Psoas muscle (tissue), 8 donors: ENCODE data around the gene CEP350. TPM values are rescaled to one million over a fixed set of nuclear protein-coding genes. Genes with fewer than 3 reads are reported as not detected.

Source experiments
- ATAC-seq, 4 donors: fragments of 200-7000 bp; cut with Tn5 transposase; one replicate each; pipeline ENCODE4 v1.9.1; 2020; ENCODE audit warnings: moderate library complexity in 3 of 4, mild to moderate bottlenecking in 2 of 4
- DNase-seq, 2 donors: peaks; one replicate each; pipeline ENCODE4 v3.0.0-alpha.2; 2020
- H3K27ac ChIP-seq: fragments of 200-600 bp; one replicate; pipeline ENCODE4 v1.8.0; 2022
- H3K27me3 ChIP-seq, 3 donors: fragments of 200-600 bp in 1 of 3; one replicate each; pipeline versions ENCODE4 v1.6.1 to v1.8.0; 2013 to 2022; ENCODE audit warnings: low read length in 2 of 3, mild to moderate bottlenecking in 2 of 3, moderate library complexity in 1 of 3; ENCODE audit not compliant: insufficient read depth in 3 of 3
- H3K36me3 ChIP-seq, 2 donors: fragments of 200-600 bp in 1 of 2; one replicate each; pipeline versions ENCODE4 v1.6.1 to v1.8.0; 2013 to 2022; ENCODE audit warnings: low read depth in 1 of 2, mild to moderate bottlenecking in 1 of 2, moderate library complexity in 1 of 2; ENCODE audit not compliant: insufficient read depth in 1 of 2
- H3K4me1 ChIP-seq: fragments of 200-600 bp; one replicate; pipeline ENCODE4 v1.8.0; 2022
- H3K4me3 ChIP-seq: fragments of 200-600 bp; one replicate; pipeline ENCODE4 v1.8.0; 2022; ENCODE audit warnings: mild to moderate bottlenecking
- H3K9me3 ChIP-seq: fragments of 200-600 bp; one replicate; pipeline ENCODE4 v1.8.0; 2022
- WGBS, 3 donors: extraction: QIAGEN DNeasy Blood & Tissue Kit; methylation state at CpG; one replicate each; pipeline versions ENCODE4 v1.1.6 to v1.1.7; 2013; 5-methylcytosine and 5-hydroxymethylcytosine counted together
- intact Hi-C, 2 donors: fragments of 100-400 bp; cut with DNase I; formaldehyde crosslinking; loops; one replicate each; pipeline versions ENCODE4 v1.11.0 to v1.14.2; 2022
- polyA plus RNA-seq, 3 donors: library from polyadenylated mRNA; stranded (reverse); fragments of 200-250 nt; gene quantifications; one replicate each; pipeline ENCODE4 v1.2.3, GENCODE V29; 2013
- total RNA-seq, 4 donors: library from RNA; stranded (reverse); fragmentation: NEBNext Ultra II Directional in 2 of 4; extraction: Animal tissue kit (Norgen Biotek cat#: 25700) in 2 of 4; gene quantifications; one replicate each; pipeline versions ENCODE4 v1.2.1 to v1.2.4, GENCODE V29; 2021 to 2023
- TF ChIP-seq, protein P1 (sequence below): fragments of 200-600 bp; IDR thresholded peaks from one replicate; pipeline ENCODE4 v1.8.0; 2022; ENCODE audit warnings: antibody characterized with exemption
- donor health status: healthy with polysubstance abuse.
- donor health status: DM: no; HTN: no; CAD: no; lungs with moderate emphysema.
- donor health status: Bipolar disorder and iron deficiency.
- donor health status: healthy.
- donor health status: DM: yes; HTN: yes; CAD: no.
- donor health status: DM: no; HTN: no; CAD: no.
- donor health status: DM: no; HTN: no; CAD: no.
- donor health status: DM: yes; HTN: yes; CAD: no.

The CEP350 gene
- total and polyA plus RNA-seq, 7 donors = 5.1 to 65.3 (median 52.8) TPM

DNA sequence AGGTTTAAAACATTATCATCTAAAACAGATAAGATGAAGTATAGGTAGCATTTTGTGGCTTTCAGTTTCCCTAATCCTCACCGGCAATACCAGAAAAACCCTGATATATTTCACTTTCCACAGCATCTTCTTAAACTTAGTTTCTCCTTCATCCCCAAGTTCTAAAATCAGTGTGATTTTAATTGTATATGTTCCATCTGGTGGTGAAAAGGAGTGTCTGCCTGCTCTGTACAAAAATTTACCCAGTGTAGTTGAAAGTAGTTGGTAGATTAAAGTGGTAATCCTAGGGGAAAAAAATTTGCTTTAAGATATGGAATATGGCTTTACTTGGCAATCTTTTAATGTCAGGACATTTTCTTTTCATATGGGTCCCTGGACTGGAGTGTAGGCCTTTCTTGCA lies 74.3 kb downstream of the CEP350 start:
- Histone ChIP-seq H3K4me1 (no peaks in the 10 kb centered on the region), H3K9me3 (no peaks in the 10 kb centered on the region), H3K27me3 (no peaks in the 10 kb centered on the region), H3K4me3 (no peak overlapping the region), H3K27ac (no peak overlapping the region), H3K36me3 (peaks cover 0 to 91% of the 10 kb centered on the region in 2 donors)
- intact Hi-C loops = loop anchor here in 1 of 2 donors (10.0 kb wide), 1 partner anchor 46 kb away; no protein-coding TSS in a partner anchor
- TF ChIP-seq, protein P1, sequence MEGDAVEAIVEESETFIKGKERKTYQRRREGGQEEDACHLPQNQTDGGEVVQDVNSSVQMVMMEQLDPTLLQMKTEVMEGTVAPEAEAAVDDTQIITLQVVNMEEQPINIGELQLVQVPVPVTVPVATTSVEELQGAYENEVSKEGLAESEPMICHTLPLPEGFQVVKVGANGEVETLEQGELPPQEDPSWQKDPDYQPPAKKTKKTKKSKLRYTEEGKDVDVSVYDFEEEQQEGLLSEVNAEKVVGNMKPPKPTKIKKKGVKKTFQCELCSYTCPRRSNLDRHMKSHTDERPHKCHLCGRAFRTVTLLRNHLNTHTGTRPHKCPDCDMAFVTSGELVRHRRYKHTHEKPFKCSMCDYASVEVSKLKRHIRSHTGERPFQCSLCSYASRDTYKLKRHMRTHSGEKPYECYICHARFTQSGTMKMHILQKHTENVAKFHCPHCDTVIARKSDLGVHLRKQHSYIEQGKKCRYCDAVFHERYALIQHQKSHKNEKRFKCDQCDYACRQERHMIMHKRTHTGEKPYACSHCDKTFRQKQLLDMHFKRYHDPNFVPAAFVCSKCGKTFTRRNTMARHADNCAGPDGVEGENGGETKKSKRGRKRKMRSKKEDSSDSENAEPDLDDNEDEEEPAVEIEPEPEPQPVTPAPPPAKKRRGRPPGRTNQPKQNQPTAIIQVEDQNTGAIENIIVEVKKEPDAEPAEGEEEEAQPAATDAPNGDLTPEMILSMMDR = no peak
- WGBS, 3 donors = 97 to 100% (median 97%) methylated on average over 1 of the region's 1 CpG
- DNase-seq (no peak), ATAC-seq (no peak)

DNA sequence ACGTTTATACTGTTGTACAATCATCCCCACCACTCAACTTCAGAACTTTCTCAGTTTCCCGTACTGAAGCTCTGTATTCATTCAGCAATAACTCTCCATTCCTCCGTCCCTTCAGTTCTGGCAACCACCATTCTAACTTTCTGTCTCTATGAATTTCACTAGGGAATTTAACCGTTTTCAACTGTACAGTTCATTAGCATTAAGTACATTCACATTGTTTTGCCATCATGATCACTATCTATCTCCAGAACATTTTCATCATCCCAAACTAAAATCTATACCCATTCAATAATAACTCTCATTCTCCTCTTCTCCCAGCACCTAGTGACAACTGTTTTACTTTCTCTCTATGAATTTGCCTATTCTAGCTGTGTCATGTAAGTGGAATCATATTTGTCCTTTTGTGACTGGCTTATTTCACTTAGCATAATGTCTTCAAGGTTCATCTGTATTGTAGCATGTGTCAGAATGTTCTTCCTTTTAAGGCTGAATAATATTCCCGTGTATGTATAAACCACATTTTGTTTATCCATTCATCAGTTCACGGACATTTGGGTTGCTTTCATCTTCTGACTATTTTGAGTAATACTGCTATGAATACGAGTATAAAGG lies 75.0 kb downstream of the CEP350 start:
- Histone ChIP-seq H3K4me1 (no peaks in the 10 kb centered on the region), H3K27ac (no peak overlapping the region), H3K9me3 (no peaks in the 10 kb centered on the region), H3K4me3 (no peak overlapping the region), H3K36me3 (peaks cover 3 to 91% of the 10 kb centered on the region in 2 donors), H3K27me3 (no peaks in the 10 kb centered on the region)
- TF ChIP-seq, protein P1 = no peak
- no peak for ATAC-seq
- 72 to 77% (median 75%) methylated on average over 7 of the region's 7 CpGs for WGBS, 3 donors
- intact Hi-C loops = loop anchor here (5.0 to 10.0 kb wide), 2 partner anchors 45 to 122 kb away; no protein-coding TSS in a partner anchor
- DNase-seq = no peak

DNA sequence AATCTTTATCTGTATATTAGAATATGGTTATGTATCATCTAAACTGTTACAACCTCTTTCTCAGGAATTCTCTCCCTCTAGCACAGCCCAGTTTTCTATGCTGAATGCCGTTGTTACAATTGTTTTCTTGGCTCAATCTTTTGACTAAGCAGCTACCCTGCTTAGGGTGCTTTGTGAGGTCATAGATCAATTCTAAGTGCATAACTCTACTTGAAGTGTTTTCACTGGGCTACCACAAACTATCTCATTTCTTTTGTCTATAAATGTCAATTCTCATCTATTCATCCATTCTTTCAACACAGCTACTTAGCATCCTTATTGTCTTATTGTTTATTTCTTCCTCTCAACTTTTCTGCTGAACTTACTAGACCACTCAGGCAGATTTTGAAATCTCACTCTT lies 77.1 kb downstream of the CEP350 start:
- TF ChIP-seq, protein P1 = no peak
- H3K4me3 ChIP-seq = no peak overlapping the region

DNA sequence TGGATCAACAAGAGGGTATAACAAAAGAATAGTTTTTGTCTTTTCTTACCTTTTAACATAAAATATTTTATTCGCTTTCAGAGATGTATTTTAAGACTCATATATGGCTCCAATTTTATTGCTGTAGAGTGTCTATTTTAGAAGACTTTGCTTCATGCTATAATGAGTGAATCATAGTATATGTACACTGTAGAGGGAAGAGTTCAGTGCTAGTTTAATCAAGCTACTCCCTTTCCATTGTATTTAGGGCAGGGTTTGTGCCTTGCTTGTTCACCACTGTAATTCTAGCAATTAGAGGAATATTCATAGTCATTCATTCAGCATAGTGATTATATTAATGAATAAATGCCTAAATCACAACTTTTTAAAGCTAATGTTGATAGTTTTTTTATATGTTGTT lies 78.8 kb downstream of the CEP350 start:
- Histone ChIP-seq H3K36me3 (peaks cover 8 to 91% of the 10 kb centered on the region in 2 donors), H3K4me1 (no peaks in the 10 kb centered on the region), H3K27me3 (no peaks in the 10 kb centered on the region), H3K9me3 (no peaks in the 10 kb centered on the region), H3K27ac (no peak overlapping the region), H3K4me3 (no peak overlapping the region)
- WGBS, 3 donors = 0 to 56% (median 46%) methylated on average over 1 of the region's 1 CpG
- DNase-seq = no peak
- no peak for ATAC-seq
- TF ChIP-seq, protein P1 = no peak
- intact Hi-C loops = loop anchor here in 1 of 2 donors (5.0 kb wide), 1 partner anchor 126 kb away; no protein-coding TSS in a partner anchor

More for the DNA sequence above, 77.1 kb downstream of the CEP350 start:
- no peak for ATAC-seq
- peaks cover 8 to 91% of the 10 kb centered on the region in 2 donors for H3K36me3 ChIP-seq
- no peak overlapping the region for H3K27ac ChIP-seq
- intact Hi-C loops = loop anchor here in 1 of 2 donors (5.0 kb wide), 1 partner anchor 124 kb away; no protein-coding TSS in a partner anchor
- DNase-seq = no peak
- no peaks in the 10 kb centered on the region for H3K4me1 ChIP-seq
- no peaks in the 10 kb centered on the region for H3K27me3 ChIP-seq
- no peaks in the 10 kb centered on the region for H3K9me3 ChIP-seq
- WGBS, 3 donors = 81 to 90% (median 83%) methylated on average over 1 of the region's 1 CpG
